Peyer's patch (tissue), 4 donors: ENCODE results near the gene CHN2.

Experiments
- CTCF ChIP-seq, 6 experiments: fragments of 450-650 bp in 4 of 6; fragments of 200-600 bp in 2 of 6; sonication (generic) in 1 of 6; IDR thresholded peaks; one replicate each; pipeline ENCODE4 v1.5.1; 2017 to 2019; ENCODE audit warnings: antibody characterized with exemption in 6 of 6, mild to moderate bottlenecking in 3 of 6, moderate library complexity in 1 of 6
- POLR2A ChIP-seq, 2 donors: fragments of 450-650 bp; IDR thresholded peaks; one replicate each; pipeline ENCODE4 v1.5.1; 2017; ENCODE audit warnings: antibody characterized with exemption in 2 of 2, mild to moderate bottlenecking in 2 of 2, moderate library complexity in 2 of 2

GRCh38 chr7:29177963-29178600 lies 16.5 kb upstream of the CHN2 start:
- TF ChIP-seq CTCF (IDR thresholded peaks at IDR 0.05) (no peak), POLR2A (IDR thresholded peaks at IDR 0.05) (no peak)
